NCI-H2196 treated with DMSO at 0.1 percent for 48 hours (cell line): ENCODE measurements around the gene DOCK1.

ENCODE experiments used
- DNase-seq: peaks from one replicate; lab custom pipeline; 2025; ENCODE audit not compliant: unreplicated experiment; lab: John Stamatoyannopoulos, UW

The DOCK1 gene

DNA sequence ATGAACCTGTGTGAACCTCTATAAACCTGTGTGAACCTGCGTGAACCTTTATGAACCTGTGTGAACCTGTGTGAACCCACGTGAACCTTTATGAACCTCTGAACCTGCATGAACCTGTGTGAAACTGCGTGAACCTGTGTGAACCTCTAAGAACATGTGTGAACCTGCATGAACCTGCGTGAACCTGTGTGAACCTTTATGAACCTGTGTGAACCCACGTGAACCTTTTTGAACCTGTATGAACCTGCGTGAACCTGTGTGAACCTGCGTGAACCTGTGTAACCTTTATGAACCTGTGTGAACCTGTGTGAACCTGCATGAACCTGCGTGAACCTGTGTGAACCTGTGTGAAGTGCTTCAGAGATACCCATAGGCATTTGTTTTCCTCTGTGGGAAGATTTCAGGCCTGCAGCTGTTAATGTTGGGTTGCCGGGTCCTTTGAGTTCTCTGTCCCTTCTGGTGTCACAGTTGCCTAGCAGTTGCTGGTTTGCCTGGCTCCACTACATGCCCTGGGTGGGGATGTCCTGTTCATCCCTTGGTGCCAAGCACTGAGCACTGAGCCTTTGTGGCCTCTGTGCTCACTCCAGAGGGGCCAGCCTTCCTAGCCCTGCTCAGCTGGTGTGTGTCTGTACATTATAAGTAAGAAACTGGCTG is 97.9 kb downstream of the DOCK1 start:
- no peak for DNase-seq

DNA sequence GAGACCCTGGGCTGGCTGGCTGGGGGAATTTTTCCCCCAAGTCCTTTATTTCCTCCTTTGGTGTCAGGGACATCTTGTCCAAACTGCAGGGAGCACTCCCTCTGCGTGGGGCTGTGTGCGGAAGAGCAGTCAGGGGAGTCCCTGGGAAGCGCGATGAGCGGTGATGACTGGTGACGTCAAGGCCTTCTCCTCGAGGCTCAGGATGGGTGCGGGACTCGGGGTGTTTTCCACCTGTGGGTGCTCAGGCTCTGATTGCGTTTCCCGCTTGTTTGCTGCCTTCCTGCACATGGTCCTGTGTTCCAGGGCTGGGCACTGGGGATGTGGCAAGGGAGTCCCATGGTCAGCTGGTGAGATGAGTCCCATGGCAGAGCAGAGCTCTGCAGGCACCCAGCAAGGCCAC is 101.2 kb downstream of the DOCK1 start:
- DNase-seq, result no peak

DNA sequence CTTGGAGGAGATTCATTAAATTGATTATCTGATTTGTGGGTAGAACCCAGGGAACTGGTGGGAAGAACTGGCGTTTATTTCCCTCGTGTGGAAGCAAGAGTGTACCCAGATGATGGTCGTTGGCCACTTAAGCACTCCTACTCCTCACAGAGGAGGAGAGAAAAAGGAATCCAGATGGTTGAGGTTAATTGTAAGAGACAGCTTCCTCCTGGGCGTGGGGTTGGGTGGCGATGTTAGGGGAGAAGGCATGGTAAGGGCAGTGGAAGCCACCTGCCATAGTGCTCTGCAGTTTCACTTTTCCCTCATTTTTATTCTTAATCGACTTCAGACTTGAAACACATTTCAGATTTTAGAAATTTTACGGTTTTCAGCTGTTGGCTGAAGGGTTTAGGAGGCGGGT is 104.1 kb downstream of the DOCK1 start:
- DNase-seq, result no peak

DNA sequence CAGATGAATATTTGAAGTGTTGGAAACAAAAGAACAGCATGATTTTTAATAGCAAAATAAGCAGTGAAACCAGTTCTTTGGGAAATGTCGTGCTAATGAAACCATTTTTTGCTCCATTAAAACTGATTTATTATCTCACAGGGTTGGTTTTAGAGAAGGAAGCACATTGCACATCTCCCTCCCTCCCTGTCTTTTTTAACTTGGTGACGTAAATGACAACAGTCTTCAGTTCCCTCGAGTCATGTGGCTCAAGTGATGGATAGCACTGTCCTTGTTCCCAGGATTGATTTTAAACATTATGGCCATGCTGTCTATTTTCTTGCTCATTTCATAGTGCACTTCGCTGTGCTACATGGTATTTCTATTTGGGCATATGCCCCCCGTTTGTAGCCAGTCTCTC is 105.9 kb downstream of the DOCK1 start:
- no peak for DNase-seq

DNA sequence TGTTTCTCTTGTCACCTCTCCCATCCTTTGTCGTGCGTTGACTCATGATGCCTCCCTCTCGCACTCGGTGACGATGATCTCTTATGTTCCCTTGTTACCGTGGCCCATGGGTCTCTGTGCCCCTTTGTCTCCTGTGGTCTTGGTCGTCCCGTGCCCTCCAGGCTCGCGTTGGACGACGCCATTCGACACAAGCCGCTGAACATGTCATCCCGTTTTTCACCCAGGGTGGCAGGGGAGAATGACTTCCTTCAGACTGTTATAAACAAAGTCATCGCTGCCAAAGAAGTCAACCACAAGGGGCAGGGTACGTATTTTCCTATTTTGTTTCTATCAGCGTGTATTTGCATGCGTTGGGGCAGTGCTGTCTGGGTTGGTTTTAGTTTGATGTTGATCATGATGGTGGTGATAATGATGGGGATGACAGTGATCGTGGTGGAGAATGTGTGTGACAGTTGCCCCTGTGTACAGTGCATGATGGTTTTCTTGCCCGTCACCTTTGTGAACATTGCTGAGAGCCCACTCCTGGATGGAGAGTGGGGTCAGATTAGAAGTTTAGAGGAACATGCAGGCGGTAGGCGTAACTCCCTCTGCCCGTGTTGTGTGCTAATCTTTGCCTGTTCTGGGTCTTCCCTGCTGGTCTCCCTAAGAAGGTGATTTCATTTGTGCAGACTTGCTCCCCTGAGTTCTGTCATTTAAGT is 107.0 kb downstream of the DOCK1 start:
- no peak for DNase-seq

DNA sequence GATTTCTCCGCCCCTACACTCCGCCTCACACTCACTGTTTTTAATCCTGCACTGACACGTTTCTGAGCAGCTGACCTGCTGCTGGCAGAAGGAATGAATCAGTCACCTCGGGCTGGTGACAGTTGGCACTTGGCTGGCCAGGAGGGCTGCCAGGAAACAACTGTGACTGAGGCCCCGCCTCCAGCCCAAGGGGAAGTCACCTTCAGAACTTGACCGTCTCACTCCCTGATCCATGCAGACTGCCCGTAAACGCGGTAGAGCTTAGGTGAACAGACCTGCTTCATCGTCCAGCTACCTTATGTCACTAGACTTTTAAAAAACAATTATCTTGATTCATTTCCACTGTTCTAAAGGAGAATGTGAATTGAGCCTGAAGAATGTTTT is 107.5 kb downstream of the DOCK1 start:
- no peak for DNase-seq

DNA sequence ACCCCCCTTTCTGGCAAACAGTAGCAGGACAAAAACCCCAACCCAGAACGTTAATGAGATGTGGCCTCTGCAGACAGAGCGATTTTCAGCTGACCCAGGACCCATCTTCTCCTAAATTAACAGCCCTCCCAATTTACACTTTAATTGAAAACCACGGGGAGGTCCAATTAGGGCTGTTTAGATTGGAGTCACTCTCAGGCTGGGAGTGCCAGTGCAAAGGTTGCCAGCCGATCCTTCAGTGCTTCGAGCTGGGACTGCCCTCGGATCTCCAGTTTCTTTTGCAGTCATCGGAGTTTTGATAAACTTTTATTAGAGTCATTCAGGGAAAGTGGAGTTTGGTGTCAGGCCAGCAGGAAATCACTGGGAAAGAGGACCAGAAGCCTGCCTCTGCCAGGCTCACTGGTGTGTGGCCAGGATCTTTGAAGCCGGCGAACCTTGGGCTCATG is 108.0 kb downstream of the DOCK1 start:
- no peak for DNase-seq

DNA sequence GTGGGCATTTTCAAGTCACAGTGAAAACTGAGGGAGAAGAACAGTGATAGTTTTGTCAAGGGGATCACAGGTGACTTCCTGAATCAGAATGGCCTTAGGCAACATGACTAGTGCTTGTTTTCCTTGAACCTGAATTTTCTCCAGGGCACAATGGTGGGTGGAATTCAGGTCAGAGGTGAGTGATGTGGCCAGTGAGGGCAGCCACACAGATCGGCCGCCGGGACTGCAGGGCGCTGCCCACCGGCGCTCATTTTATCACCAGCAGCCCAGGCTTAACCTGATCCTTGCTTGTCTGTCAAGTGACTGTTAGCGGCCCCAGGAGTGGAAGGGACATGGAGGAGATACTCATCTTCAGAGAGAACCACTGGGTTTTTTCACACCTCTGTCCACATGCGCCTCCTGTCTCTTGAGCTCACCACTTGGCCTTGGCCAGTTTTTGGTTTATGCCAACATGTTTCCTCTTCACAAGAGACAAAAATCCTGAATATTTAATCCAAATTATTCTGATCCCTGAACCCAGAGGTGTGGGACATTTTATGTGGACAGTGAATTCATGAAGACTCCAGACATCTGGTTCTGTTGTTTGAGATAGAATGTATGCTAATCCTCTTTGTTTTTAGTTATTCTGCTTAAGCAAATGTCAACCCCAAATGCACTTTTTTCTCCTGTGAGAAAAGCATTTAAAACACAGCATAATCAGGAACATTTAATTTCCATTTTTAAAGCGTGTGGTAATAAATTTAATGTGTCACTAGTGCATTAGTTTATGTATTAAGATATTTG is 108.7 kb downstream of the DOCK1 start:
- no peak for DNase-seq

DNA sequence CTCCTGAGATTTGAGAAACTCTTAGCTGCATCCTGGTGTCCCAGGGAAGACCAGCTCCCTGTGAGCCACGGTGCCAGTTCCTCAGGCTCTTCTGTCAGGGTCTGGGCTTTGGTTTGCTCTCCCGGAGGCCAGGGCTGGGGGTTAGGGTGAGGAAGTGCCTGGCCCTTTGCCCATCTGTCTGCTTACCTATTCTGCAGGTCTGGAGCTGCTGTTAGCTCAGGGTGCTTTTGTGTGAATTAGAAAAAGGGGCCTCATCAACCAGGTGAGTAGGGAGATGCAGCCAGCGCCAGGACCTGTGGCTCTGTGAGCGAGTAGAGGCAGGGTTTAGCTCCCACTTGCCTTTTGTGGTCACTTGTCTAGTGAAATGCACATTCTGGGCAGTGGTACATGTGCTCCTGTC is 109.4 kb downstream of the DOCK1 start:
- DNase-seq, result no peak

DNA sequence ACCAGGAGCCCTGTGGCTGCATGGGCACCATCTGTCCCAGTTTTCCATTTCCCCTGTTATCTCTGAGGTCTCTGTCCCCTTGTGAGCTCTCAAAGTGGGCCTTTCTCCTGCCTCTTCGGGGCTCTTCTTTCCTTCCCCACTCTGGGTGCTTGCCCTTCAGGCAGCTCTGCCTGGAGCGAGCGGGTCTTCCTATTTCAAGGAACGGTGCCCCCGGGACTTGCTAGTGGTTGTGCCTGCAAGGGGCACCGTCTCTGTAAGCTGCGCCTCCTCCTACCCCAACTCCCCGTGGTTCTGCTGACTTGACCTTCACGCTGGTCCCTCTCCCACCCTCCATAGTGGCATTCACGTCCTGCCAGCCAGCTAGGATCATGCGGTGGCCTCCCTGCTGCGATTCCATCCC is 110.1 kb downstream of the DOCK1 start:
- no peak for DNase-seq

DNA sequence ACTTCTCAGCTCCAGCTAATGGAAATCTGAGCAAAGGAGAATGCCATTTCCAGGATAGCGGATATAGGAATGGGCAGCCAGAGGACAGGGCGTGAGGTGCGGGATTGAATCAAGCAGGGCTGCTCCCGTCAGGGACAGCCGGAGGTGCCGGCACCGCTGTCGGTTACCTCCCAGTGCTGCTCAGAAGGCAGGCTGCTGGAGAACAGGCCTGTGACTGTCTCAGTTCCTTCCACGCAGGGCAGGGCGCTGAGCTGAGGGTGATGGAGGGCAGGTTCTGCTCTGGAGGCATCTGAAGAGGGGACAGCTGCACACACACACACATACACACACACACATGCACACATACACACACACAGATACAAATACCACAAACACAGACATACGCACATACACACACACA is 111.1 kb downstream of the DOCK1 start:
- DNase-seq, result no peak

DNA sequence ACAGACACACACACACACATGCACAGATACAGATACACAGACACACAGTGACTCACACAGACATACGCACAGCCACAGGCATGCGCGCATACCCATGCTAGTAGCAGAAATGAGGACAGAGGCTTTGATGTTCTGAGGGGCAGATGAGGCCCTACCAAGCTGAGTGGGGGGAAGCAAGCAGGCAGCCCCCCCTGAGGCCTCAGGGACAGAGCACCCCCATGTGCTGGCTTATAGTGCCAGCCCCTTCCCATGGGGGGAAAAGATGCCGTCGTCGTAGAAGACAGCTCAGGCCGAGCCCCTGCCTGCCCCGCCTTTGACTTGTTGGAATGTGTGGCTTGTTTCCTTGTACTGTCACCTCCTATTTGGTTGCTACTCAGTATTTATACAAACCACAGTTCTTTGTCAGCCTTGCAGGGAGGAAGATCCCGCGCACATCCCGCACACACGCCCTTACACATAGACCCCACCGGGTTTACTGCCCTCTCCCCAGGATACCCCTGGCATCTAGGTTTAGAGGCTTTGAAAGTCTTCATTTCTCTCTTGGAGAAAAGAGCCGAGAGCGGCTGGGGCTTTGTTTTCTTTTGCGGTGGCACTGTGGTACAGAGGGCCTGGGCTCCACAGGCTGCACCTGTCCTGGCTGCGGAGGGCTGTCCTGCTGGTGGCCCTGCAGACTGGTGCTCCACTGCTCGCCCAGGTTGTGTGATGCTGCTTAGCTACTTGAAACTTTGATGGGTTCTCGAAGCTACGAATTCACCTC is 112.5 kb downstream of the DOCK1 start:
- DNase-seq, result no peak

DNA sequence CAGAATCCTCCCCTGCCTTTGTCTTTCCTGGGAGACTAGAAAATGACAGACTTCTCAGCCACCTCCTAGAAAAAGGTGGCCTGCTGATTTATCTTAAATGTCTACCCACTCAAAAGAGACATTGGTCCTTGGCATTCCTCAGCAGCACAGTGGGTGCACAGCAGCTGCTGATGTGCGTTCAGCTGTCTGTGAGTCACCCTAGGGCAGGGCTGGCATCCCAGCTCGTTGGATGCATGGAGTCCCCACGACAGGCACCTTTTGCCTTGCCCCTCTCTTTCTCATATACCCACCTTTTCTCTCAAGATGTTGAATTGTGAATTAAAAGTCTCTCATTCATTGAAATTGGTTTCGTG is 113.0 kb downstream of the DOCK1 start:
- DNase-seq, result no peak

DNA sequence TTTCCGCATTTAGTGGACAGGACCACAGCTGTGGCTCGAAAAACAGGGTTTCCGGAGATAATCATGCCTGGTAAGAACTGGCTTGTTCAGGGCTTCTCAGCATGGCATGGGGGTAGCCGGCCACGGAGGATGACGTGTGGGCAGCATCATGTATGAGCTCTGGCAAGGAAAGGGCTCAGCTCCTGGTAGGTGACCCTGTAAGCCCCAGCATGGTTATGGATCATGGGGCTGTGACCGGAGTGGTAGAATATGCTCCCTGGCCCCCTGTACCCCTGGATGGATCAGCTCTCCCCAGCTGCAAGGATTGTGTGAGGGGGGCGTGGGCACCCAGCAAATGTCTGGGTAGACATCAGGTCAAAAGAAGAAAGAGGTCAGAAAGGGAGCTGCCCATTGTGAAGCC is 113.5 kb downstream of the DOCK1 start:
- DNase-seq, result no peak

DNA sequence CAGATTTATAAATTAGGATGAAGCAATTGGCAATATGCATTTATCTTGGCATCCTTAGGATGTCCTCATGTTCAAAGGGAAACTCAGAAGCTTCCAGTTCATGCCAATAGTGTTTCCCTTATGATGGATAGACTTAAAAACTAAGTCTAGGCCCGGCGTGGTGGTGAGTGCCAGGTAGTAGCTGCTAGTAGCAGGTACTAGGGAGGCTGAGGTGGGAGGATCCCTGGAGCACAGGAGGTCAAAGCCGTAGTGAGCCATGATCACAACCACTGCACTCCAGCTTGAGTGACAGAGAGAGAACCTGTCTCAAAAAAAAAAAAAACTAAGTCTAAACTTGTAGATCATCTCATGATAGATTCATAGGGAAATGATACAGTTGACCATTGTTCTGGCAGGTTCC is 115.0 kb downstream of the DOCK1 start:
- no peak for DNase-seq

DNA sequence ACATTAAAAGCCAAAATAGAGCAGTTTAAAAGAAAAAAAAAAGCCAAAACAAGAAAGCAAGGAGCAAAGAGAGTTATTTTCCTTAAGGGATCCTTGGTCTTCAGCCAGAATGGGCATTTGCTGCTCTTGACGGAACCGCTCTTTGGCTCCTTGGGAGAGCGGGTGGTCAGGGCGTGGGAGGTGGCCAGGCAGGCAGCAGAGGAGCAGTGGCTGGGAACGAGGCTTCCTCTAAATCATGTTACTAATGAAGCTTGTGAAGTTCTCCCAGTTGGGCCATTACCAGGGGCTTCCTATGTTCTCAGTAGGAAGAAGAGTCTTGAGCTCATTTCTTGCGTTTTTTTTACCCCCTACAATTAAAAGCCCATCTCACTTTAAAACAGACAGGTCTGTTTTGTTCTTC is 116.6 kb downstream of the DOCK1 start:
- DNase-seq, result no peak

DNA sequence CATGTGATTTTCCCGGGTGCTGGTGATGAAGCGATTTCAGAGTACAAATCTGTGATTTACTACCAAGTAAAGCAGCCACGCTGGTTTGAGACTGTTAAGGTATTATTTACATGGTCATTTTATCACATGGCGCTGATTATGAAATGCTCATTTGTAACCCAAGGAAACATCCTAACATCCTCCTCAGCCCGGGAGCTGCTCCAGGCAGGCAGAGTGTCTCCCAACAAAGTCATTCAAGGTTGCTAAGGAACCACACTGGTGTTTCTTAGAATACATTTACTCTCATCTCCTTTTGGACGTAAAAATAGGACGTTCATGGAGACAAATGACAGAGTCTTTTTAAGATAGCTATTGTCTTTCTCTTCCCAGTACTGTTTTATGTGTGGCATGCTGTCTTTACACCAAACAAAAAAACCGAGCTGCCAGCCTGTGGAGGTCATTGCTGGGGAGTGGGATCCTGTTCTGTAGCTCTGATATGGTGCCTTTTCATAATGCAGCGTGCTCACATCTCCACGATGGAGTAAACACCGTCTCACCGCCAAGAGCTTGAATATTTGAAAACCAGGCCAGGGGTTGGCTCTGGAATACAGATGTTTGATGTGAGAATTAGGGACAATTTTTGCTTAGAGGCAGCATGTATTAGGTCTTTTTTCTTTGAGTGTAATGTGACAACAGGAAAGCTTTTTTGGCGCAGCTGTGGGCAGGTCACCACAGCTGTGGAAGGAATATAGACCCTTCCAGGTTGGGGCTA is 119.6 kb downstream of the DOCK1 start:
- no peak for DNase-seq

DNA sequence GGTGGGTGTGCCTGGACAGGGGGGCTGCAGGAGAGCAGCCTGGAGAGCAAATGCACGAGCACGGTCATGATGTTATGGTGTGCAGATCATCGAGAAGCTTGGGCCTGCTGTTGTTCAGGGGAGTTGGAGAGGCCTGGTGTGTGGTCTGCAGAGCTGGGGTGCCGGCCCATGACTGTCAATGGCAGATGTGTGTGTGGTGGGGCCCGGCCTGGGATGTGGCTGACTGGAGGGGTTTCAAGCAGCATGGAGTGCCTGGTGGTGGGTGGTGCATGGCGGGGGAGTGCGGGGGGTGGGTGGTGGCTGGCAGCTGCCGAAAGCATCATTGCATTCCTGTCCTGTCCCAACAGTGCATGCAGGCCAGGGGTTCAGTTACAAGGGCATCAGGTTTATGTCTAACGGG is 122.6 kb downstream of the DOCK1 start:
- DNase-seq, result no peak

DNA sequence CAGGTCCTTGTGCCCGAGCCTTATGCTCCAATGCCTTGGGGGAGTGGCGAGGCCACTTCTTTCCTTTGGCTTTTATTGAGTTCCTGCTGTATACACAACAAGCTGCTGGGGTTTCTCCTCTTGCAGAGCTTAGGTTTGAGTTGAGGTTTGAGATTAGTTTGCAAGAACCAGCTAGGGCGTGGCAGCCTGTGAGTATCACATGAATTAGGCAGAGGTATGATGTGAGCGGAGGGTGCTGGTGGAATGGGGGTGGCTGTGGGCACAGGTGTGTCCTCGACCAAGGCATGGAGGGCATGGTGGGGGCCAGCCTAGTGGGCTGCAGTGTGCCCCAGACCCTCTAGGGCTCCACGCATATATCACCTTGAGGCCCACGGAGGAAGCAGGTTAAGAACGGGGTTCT is 123.3 kb downstream of the DOCK1 start:
- no peak for DNase-seq

DNA sequence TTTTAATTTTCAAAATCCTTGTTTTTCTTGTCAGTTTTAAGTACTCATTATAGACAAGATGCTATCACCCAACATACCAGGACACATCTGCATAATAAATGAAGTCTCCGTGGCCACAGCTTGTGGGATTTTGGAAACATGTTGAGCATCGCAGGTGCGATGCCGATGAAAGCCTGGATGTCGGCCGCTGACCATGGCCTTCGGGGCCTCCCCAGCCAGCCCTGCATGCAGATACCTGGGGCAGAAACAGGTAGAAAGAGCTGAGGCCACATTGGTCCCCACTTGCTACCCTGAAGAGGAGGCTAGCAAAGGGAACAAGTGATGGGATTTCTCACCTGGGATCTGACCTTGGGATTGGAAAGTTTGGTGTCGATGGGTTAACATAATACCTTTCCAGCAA is 123.8 kb downstream of the DOCK1 start:
- DNase-seq, result no peak
